ENCODE results near the gene GPD1L.
"Not testable (repeated sequence)": the region's sequence is repeated elsewhere in the genome, so short reads cannot be mapped to it uniquely, and the experiment has no call there.

Gene GPD1L

DNA sequence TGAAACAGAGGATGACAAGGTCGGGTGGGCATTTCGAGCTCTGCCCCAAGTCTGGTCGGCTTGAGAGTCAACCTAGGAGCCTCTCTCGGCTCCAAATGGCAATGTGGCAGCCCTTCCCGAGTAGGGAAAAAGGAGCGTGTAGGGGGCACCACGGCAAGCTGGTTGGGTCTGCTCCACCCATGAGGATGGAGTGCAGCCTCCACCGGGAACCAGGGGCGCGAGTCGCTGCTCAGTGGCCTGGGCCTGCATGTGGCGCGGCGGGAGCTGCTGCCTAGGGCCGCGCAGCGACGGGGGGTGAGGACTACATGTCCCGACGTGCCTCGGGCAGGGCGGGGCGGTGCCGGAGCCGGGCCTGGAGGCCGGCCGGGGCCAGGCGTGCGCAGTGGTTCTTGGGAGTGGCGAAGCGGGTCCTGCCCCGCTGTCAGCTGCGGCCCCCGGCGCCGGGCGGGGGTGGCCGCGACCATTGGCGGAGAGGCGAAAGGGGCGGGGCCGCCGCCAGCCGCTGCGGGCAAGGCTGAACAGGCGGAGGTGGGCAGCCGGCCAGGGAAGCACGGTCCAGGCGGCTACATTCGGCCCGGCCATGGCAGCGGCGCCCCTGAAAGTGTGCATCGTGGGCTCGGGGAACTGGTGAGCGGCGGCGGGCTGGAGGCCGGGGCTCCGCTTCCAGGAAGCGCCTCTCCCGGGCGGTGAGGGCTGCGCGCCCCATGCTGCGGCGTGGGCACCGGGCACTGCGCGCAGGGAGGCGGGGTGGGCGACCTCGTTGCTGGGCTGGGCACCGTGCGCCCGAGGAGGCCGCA is at the start of gene GPD1L:
TSS of gene GPD1L (plus strand) at position 489 of the 797 bp plus-strand sequence. CDS start at position 581, 92 bp downstream.
- H3K4me1 ChIP-seq (ENCODE audit: control insufficient read depth, insufficient read depth, low read length) = no peaks in the 10 kb centered on the region
- peaks cover 10% of the 10 kb centered on the region for H3K9me3 ChIP-seq (ENCODE audit: control insufficient read depth, insufficient read depth, low read length)
- H3K27me3 ChIP-seq (ENCODE audit: control insufficient read depth, insufficient read depth, low read length) = peaks cover 20% of the 10 kb centered on the region
- H3K36me3 ChIP-seq (ENCODE audit: control insufficient read depth, insufficient read depth, low read length) = no peaks in the 10 kb centered on the region
- H3K9ac ChIP-seq (ENCODE audit: low read depth, low read length) = no peak within 1 kb of the TSS
- H3K4me3 ChIP-seq (ENCODE audit: low read depth, low read length) = peak within 1 kb of the TSS; percentile 69

DNA sequence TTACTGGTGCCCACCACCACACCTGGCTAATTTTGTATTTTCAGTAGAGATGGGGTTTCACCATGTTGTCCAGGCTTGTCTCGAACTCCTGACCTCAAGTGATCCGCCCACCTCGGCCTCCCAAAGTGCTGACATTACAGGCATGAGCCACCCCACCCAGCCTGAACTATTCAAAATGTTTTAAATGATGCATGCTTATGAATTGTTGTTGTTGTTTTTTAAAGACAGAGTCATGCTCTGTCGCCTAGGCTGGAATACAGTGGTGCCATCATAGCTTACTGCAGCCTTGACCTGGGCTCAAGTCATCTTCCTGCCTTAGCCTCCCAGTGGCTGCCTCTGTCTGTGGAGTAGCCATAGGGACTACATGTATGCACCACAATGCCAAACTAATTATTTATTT is 48.0 kb upstream of the GPD1L start:
- not testable (repeated sequence) for H3K4me3 ChIP-seq (ENCODE audit: low read depth, low read length); H3K9me3 ChIP-seq (ENCODE audit: control insufficient read depth, insufficient read depth, low read length); H3K4me1 ChIP-seq (ENCODE audit: control insufficient read depth, insufficient read depth, low read length); H3K9ac ChIP-seq (ENCODE audit: low read depth, low read length); H3K27me3 ChIP-seq (ENCODE audit: control insufficient read depth, insufficient read depth, low read length); H3K36me3 ChIP-seq (ENCODE audit: control insufficient read depth, insufficient read depth, low read length)

DNA sequence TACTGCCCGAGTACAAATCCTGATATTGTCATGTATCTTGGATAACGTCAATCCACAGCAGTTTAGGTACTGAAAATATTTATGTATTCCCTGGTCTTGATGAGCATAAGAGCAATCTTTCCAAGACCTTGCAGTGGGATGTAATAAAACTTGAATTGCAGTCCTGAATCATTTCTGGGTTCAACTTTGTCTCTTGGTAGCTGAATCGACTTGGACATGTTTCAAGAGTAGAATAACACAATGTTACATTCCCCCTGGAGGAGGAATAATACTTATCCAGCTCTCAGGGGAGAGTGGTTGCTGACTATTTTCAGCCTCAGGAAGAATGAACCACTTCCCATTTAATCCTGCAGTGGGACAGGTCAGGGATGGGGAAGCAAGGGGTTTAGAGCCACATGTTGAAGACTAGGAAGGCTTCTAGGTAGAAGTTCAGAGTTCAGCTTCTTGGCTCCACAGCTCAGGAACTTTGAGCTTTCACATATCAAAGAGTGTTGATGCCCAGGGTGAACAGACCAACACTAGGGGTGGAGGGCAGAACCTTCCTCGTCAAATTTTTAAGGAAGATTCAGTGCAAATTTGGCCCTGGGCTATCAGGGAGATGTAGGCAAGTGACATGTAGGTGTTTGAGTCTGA is 43.4 kb upstream of the GPD1L start:
- Histone ChIP-seq H3K4me3 (ENCODE audit: low read depth, low read length) (no peak overlapping the region), H3K4me1 (ENCODE audit: control insufficient read depth, insufficient read depth, low read length) (no peaks in the 10 kb centered on the region), H3K36me3 (ENCODE audit: control insufficient read depth, insufficient read depth, low read length) (no peaks in the 10 kb centered on the region), H3K9ac (ENCODE audit: low read depth, low read length) (no peak overlapping the region), H3K27me3 (ENCODE audit: control insufficient read depth, insufficient read depth, low read length) (no peaks in the 10 kb centered on the region), H3K9me3 (ENCODE audit: control insufficient read depth, insufficient read depth, low read length) (no peaks in the 10 kb centered on the region)

DNA sequence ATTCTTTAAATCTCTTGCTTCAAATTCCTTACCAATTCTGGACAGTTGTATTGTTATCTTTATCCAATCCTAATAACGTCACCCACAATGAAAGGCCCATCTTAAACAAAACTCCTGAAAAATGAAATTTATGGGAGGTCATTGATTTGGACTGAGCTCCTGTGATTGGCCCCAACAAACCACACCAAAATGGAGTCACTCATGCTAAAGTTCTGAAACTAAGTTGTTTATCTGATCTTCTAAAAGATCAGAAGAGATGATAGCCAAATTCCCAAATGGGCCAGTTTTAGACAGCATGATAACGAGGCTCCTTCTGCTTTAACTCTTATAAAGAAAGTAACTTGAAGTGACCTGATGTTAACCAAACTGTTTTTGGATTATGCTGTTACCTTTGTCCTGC is 39.7 kb upstream of the GPD1L start:
- Histone ChIP-seq H3K27me3 (ENCODE audit: control insufficient read depth, insufficient read depth, low read length) (no peaks in the 10 kb centered on the region), H3K4me1 (ENCODE audit: control insufficient read depth, insufficient read depth, low read length) (no peaks in the 10 kb centered on the region), H3K36me3 (ENCODE audit: control insufficient read depth, insufficient read depth, low read length) (no peaks in the 10 kb centered on the region), H3K9ac (ENCODE audit: low read depth, low read length) (no peak overlapping the region), H3K9me3 (ENCODE audit: control insufficient read depth, insufficient read depth, low read length) (no peaks in the 10 kb centered on the region), H3K4me3 (ENCODE audit: low read depth, low read length) (no peak overlapping the region)

DNA sequence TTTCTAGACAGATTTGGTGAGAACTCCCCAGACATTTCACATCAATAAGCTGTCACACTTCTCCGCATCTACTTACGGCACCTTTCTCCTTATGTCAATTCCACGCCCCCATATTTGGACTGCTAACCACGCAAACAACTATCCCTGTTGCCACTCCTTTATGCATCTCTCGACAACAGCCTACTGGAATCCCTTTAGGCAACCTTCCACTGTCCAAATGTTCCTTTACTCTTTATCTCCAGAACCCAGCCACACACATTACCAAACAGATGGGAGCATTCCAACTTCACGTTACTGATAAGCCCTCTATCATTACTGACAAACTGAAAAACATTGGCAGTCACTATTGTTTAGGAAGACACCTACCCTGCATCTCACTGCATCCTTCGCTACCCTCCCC is 32.2 kb upstream of the GPD1L start:
- H3K27me3 ChIP-seq (ENCODE audit: control insufficient read depth, insufficient read depth, low read length); H3K9me3 ChIP-seq (ENCODE audit: control insufficient read depth, insufficient read depth, low read length); H3K9ac ChIP-seq (ENCODE audit: low read depth, low read length); H3K36me3 ChIP-seq (ENCODE audit: control insufficient read depth, insufficient read depth, low read length); H3K4me3 ChIP-seq (ENCODE audit: low read depth, low read length); H3K4me1 ChIP-seq (ENCODE audit: control insufficient read depth, insufficient read depth, low read length): not testable (repeated sequence)

DNA sequence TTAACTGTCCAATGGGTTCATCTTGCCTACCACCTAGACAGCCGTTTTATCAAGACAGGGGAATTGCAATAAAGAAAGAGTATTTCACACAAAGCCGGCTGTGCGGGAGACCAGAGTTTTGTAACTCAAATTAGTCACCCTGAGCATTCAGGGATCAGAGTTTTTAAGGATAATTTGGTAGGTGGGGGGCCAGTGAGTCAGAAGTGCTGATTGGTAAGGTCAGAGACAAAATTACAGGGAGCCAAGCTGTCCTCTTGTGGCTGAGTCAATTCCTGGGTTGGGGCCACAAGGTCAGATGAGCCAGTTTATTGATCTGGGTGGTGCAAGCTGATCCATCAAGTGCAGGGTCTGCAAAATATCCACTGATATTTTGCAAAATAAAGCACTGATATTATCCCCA is 29.9 kb upstream of the GPD1L start:
- no peaks in the 10 kb centered on the region for H3K9me3 ChIP-seq (ENCODE audit: control insufficient read depth, insufficient read depth, low read length)
- H3K27me3 ChIP-seq (ENCODE audit: control insufficient read depth, insufficient read depth, low read length) = no peaks in the 10 kb centered on the region
- H3K4me3 ChIP-seq (ENCODE audit: low read depth, low read length) = no peak overlapping the region
- no peaks in the 10 kb centered on the region for H3K4me1 ChIP-seq (ENCODE audit: control insufficient read depth, insufficient read depth, low read length)
- no peaks in the 10 kb centered on the region for H3K36me3 ChIP-seq (ENCODE audit: control insufficient read depth, insufficient read depth, low read length)
- no peak overlapping the region for H3K9ac ChIP-seq (ENCODE audit: low read depth, low read length)

DNA sequence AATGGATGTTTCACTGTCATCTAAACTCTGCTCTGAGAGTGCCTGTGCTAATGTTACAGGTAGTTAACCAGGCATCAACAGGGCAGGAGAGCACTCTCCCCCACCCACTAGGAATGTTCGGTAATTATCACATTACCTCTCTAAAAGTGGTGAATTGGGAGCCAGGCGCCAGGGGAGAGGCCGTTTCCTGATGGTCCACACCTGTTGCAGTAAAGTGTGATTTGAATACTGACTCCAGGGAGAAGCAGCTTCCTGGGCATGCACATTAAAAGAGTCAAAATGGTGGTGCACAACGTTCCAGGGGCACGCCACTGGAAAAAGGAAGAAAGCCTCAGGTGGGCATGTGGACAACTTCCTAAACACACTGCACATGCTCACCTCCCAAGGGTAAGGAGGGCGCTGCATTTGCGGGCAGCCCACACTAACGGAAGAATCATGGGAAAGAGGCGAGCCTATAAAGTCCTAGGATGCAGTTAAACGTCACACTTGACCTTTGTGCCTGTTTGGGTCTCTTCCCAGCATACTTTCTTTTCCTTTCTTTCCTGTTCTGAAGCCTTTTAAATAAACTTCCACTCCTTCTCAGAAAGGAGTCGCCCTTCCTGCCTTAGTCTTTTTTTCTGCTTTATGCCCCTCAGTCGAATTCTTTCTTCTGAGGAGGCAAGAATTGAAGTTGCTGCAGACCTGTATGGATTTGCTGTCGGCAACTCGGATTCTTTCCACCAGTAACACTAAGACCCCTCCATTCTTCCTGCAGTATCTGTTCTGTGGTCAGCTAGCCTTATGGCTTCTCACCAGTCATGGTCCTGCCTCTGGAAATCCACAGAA is 28.9 kb upstream of the GPD1L start:
- no peak overlapping the region for H3K4me3 ChIP-seq (ENCODE audit: low read depth, low read length)
- no peaks in the 10 kb centered on the region for H3K27me3 ChIP-seq (ENCODE audit: control insufficient read depth, insufficient read depth, low read length)
- H3K4me1 ChIP-seq (ENCODE audit: control insufficient read depth, insufficient read depth, low read length) = no peaks in the 10 kb centered on the region
- H3K36me3 ChIP-seq (ENCODE audit: control insufficient read depth, insufficient read depth, low read length) = no peaks in the 10 kb centered on the region
- no peak overlapping the region for H3K9ac ChIP-seq (ENCODE audit: low read depth, low read length)
- H3K9me3 ChIP-seq (ENCODE audit: control insufficient read depth, insufficient read depth, low read length) = no peaks in the 10 kb centered on the region

DNA sequence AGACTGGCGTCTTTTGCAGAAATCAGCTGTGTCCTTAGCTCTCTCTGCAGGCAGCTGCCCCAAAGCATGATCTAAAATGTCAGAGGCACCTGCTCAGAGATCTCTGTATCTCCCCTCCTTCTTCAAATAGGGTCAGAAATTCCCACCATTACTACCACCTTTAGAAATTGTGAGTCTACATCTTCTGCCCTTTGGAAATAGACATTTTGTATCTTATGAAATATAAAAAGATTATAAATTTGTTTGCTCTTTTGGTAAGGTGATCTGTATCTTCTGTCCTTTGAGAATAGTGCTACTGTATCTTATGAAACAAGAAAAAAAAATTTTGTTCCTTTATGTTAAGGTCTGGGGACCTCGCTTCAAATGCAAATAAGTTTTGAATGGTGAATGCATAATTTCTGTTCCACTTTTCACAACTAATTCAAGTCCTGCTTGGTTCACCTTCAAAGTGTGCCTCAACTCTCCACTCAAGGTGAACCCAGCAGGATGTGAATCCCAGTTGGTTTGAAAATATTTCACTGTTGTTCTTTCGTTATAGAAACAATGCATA is 28.3 kb upstream of the GPD1L start:
- no peak overlapping the region for H3K4me3 ChIP-seq (ENCODE audit: low read depth, low read length)
- no peaks in the 10 kb centered on the region for H3K9me3 ChIP-seq (ENCODE audit: control insufficient read depth, insufficient read depth, low read length)
- no peaks in the 10 kb centered on the region for H3K4me1 ChIP-seq (ENCODE audit: control insufficient read depth, insufficient read depth, low read length)
- H3K36me3 ChIP-seq (ENCODE audit: control insufficient read depth, insufficient read depth, low read length) = no peaks in the 10 kb centered on the region
- no peak overlapping the region for H3K9ac ChIP-seq (ENCODE audit: low read depth, low read length)
- no peaks in the 10 kb centered on the region for H3K27me3 ChIP-seq (ENCODE audit: control insufficient read depth, insufficient read depth, low read length)

DNA sequence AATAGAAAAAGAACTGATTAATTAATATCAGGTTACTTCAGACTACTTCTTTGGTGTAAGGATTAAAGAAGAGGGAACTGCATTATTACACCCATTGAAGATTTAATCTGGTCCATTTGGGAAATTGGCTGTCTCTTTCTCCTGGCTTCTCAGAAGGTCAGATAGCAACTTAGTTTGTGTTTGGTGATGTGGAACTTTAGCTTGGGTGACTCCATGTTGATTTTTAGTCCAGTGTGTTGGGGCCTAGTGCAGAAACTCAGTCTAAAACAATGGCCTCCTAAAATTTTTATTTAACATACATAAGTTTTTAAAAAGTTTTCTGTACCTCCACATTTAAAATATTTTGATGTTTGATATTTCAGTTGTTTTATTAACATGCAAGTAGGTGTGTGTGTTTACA is 27.6 kb upstream of the GPD1L start:
- Histone ChIP-seq H3K4me1 (ENCODE audit: control insufficient read depth, insufficient read depth, low read length) (no peaks in the 10 kb centered on the region), H3K36me3 (ENCODE audit: control insufficient read depth, insufficient read depth, low read length) (no peaks in the 10 kb centered on the region), H3K9ac (ENCODE audit: low read depth, low read length) (no peak overlapping the region), H3K4me3 (ENCODE audit: low read depth, low read length) (no peak overlapping the region), H3K27me3 (ENCODE audit: control insufficient read depth, insufficient read depth, low read length) (no peaks in the 10 kb centered on the region), H3K9me3 (ENCODE audit: control insufficient read depth, insufficient read depth, low read length) (no peaks in the 10 kb centered on the region)

DNA sequence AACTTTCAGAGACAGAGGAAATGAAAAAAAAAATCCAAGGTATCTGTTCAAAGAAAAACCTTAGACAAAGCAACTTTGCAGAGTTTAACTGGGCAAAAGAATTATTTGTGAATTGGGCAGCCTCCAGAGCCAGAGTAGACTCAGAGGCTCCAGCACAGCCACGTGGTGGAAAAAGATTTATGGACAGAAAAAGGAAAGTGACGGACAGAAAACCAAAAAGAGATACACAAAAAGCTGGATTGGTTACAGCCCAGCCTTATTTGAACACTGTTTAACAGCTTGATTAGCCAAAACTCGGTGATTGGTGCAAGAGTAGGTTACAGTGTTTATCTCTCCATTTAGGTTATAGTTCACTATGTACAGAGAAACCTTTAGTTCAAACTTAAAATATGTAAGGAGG is 23.7 kb upstream of the GPD1L start:
- no peaks in the 10 kb centered on the region for H3K9me3 ChIP-seq (ENCODE audit: control insufficient read depth, insufficient read depth, low read length)
- H3K4me1 ChIP-seq (ENCODE audit: control insufficient read depth, insufficient read depth, low read length) = no peaks in the 10 kb centered on the region
- no peaks in the 10 kb centered on the region for H3K27me3 ChIP-seq (ENCODE audit: control insufficient read depth, insufficient read depth, low read length)
- no peak overlapping the region for H3K9ac ChIP-seq (ENCODE audit: low read depth, low read length)
- no peaks in the 10 kb centered on the region for H3K36me3 ChIP-seq (ENCODE audit: control insufficient read depth, insufficient read depth, low read length)
- no peak overlapping the region for H3K4me3 ChIP-seq (ENCODE audit: low read depth, low read length)

DNA sequence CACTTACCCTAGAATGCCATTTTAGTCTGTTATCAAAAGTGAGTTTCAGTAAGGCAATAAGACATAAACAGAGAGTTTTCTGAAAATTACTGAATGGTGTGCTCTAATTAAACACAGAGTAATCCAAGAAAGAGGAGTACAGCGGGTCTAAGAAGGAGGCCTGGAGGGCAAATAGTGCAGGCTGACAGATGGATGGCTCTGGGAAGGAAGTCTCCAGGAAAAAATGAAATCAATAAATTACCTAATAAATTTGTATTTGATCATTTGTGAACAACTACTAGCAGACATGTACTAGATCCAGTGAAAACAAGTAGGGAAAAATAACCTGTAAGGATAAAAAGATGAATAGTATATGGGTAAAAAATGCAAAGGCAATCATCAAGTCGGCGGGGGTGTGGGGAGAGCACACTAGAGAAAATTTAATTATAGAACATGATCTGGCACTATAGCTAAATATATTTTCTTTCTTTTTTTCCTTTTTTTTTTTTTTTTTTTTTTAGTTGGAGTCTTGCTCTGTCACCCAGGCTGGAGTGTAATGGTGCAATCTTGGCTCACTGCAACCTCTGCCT is 22.6 kb upstream of the GPD1L start:
- no peaks in the 10 kb centered on the region for H3K9me3 ChIP-seq (ENCODE audit: control insufficient read depth, insufficient read depth, low read length)
- no peaks in the 10 kb centered on the region for H3K36me3 ChIP-seq (ENCODE audit: control insufficient read depth, insufficient read depth, low read length)
- H3K4me3 ChIP-seq (ENCODE audit: low read depth, low read length) = no peak overlapping the region
- H3K27me3 ChIP-seq (ENCODE audit: control insufficient read depth, insufficient read depth, low read length) = peaks cover 2% of the 10 kb centered on the region
- no peaks in the 10 kb centered on the region for H3K4me1 ChIP-seq (ENCODE audit: control insufficient read depth, insufficient read depth, low read length)
- H3K9ac ChIP-seq (ENCODE audit: low read depth, low read length) = no peak overlapping the region

All from iPS-15b (cell line).